ENCODE measurements around the gene CCDC85C. TPM values are rescaled to one million over a fixed set of nuclear protein-coding genes. Genes with fewer than 3 reads are reported as not detected.

Gene CCDC85C
- total and polyA plus RNA-seq, 2 of the 4 experiments (the other 2 are of a cell fraction) = 16.0 to 19.0 TPM

DNA sequence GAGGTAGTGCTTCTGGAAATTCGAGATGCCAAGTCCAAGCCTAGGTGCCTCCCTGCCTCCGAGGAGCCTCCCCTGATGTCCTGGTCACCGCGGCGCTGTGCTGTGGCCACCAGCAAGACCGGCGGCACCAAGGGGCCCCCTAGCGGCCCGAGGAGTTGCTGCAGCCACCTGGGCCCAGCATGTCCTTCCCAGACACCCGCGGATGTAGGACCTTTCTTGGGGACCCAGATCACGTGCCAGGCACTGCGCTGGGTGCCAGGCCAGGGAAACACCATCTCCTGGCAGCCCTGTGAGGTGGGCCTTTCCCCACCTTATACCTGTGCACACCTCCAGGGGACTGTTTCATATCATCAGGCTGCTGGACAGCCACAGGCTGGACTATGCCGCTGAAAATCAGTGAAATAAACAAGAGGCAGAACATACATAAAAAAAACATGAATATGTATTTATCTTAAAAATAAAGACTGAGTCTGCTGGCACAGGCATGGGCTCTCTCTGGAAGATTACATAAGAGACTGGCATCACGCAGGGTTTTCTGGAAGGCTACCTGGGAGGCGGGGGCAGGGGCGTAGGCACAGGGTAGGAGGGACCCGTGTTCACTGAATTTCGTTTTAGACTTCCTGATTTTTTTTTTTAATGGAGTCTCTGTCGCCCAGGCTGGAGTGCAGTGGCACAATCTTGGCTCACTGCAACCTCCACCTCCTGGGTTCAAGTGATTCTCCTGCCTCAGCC, 25.0 kb upstream of the CCDC85C start (continued):
- no peak for TF ChIP-seq MAZ (IDR thresholded peaks at IDR 0.05; ENCODE audit: borderline replicate concordance, low read depth, low read length)
- no peak for TF ChIP-seq NFE2L2 (IDR thresholded peaks at IDR 0.05; ENCODE audit: low read depth, low read length)

- ChIA-PET POLR2A (ENCODE audit: unreplicated experiment) (no interaction called here), CTCF (interaction anchor here (0.7 to 1.0 kb wide), 3 partner anchors 21 to 105 kb away, joined by 3 to 4 read pairs (median 3); no protein-coding TSS in a partner anchor)
- Histone ChIP-seq H2AK9ac (replicated peaks; ENCODE audit: low read depth, low read length, poor library complexity) (peak overlapping the region; percentile 52), H2BK20ac (ENCODE audit: low read depth, low read length) (no peak overlapping the region; the same call in 1 of the 2 replicates), H3K23ac (ENCODE audit: low read depth, low read length) (0 out of 2 replicates have a peak overlapping the region, but pooled peaks have one; percentile 35), H3K27me3 (ENCODE audit: control insufficient read depth, insufficient read depth, low read length) (no peaks in the 10 kb centered on the region), H3K56ac (ENCODE audit: extremely low read depth, insufficient read depth, low read length) (no peak overlapping the region), H2BK15ac (ENCODE audit: low read depth, low read length) (no peak overlapping the region), H3K4me1 (ENCODE audit: control insufficient read depth, insufficient read depth, low read length) (peaks cover 18% of the 10 kb centered on the region), H4K20me1 (ENCODE audit: insufficient read depth, low read length) (no peaks in the 10 kb centered on the region), H3K4me2 (ENCODE audit: low read depth, low read length) (no peak overlapping the region), H3K9me1 (ENCODE audit: insufficient read depth, low read length) (peaks cover 11% of the 10 kb centered on the region), H3K27ac (ENCODE audit: insufficient read depth, low read length) (no peak overlapping the region), H2BK120ac (ENCODE audit: low read depth, low read length) (no peak overlapping the region), H3K9ac (ENCODE audit: low read depth, low read length) (no peak overlapping the region), H3K36me3 (ENCODE audit: control insufficient read depth, insufficient read depth, low read length) (no peaks in the 10 kb centered on the region), H2BK5ac (ENCODE audit: low read depth, low read length, poor library complexity, severe bottlenecking) (no peak overlapping the region), H3K79me1 (ENCODE audit: low read depth in 1 of 2, low read length in 2 of 2) (peaks cover 0 to 1% of the 10 kb centered on the region in 2 experiments; a peak in 1 of 4 replicates), H2AFZ (replicated peaks; ENCODE audit: low read length, poor library complexity) (peak overlapping the region; percentile 10), H4K8ac (ENCODE audit: low read depth in 2 of 2, low read length in 2 of 2) (no peak overlapping the region), H4K91ac (ENCODE audit: insufficient read depth, low read depth, low read length) (no peak overlapping the region), H3K14ac (replicated peaks; ENCODE audit: low read depth, low read length) (no peak overlapping the region), H3K9me3 (ENCODE audit: control insufficient read depth, insufficient read depth, low read length) (no peaks in the 10 kb centered on the region), H3K4ac (ENCODE audit: low read depth, low read length) (no peak overlapping the region), H3K18ac (ENCODE audit: low read depth, low read length) (no peak overlapping the region), H4K5ac (ENCODE audit: low read depth, low read length) (no peak overlapping the region), H2AK5ac (ENCODE audit: low read depth, low read length) (peak overlapping the region; percentile 64), H3K4me3 (ENCODE audit: insufficient read depth, low read depth, low read length) (no peak overlapping the region)
- in situ Hi-C loops (cut with MboI; ENCODE audit: low sequenced_read_pairs) (no loop called here), intact Hi-C loops (cut with micrococcal nuclease) (loop anchor here (5.0 kb wide), 1 partner anchor 235 kb away; no protein-coding TSS in a partner anchor), dilution Hi-C loops (cut with HindIII; ENCODE audit: low sequenced_read_pairs, unreplicated experiment) (no loop called here)
- WGBS, 2 experiments (ENCODE audit: extremely low coverage in 2 of 2, insufficient read length in 1 of 2) = 77% methylated on average over 5 of the region's 13 CpGs; no CpG with 5 or more reads in 1 of the 2 experiments
- DNase-seq = no peak
- TF ChIP-seq BHLHE40 (IDR thresholded peaks at IDR 0.05; ENCODE audit: low read depth, low read length) = no peak
- TF ChIP-seq MXI1 (IDR thresholded peaks at IDR 0.05; ENCODE audit: borderline replicate concordance, low read depth, low read length) = no peak
- TF ChIP-seq CEBPB (IDR thresholded peaks at IDR 0.05; ENCODE audit: low read depth, low read length) = no peak
- no peak for ATAC-seq (ENCODE audit: low read depth)
- no TSS peak for BruUV-seq (replicated peaks)
Observed at GRCh38 chr14:99627510-99628381, 23.7 kb upstream of the CCDC85C start.
